Activated B cell treated with CpG ODN at 0.5 μM for 24 hours (primary cell): ENCODE data around the gene HTR5A. TPM values are rescaled to one million over a fixed set of nuclear protein-coding genes. Genes with fewer than 3 reads are reported as not detected.

Experiments used
- ATAC-seq: fragments of 200-7000 bp; cut with Tn5 transposase; one replicate; pipeline ENCODE4 v1.10.0; 2021; ENCODE audit warnings: low read depth, mild to moderate bottlenecking, moderate library complexity
- CTCF ChIA-PET: fragments of 350-600 bp; sonication (Branson Sonifier 250); formaldehyde crosslinking; loops from one replicate; lab custom pipeline; 2021; ENCODE audit warnings: antibody characterized with exemption; lab: Charles Lee
- POLR2A ChIA-PET: fragments of 350-600 bp; sonication (Branson Sonifier 250); formaldehyde crosslinking; loops from one replicate; lab custom pipeline; 2021; ENCODE audit warnings: antibody characterized with exemption; lab: Charles Lee
- DNase-seq: peaks from one replicate; pipeline ENCODE4 v3.0.0; 2022
- H3K27ac Mint-ChIP-seq: one replicate; pipeline ENCODE4 v1.8.0; 2020; ENCODE audit warnings: mixed read lengths
- H3K27me3 Mint-ChIP-seq: one replicate; pipeline ENCODE4 v1.8.0; 2021; ENCODE audit warnings: mixed read lengths
- H3K36me3 Mint-ChIP-seq: one replicate; pipeline ENCODE4 v1.8.0; 2021; ENCODE audit warnings: low read depth, mixed read lengths
- H3K4me1 Mint-ChIP-seq: one replicate; pipeline ENCODE4 v1.8.0; 2021; ENCODE audit warnings: mixed read lengths
- H3K4me3 Mint-ChIP-seq: one replicate; pipeline ENCODE4 v1.8.0; 2020; ENCODE audit warnings: mild to moderate bottlenecking, mixed read lengths
- H3K9me3 Mint-ChIP-seq: one replicate; pipeline ENCODE4 v1.8.0; 2020; ENCODE audit warnings: mixed read lengths
- intact Hi-C: fragments of 100-400 bp; cut with micrococcal nuclease; formaldehyde crosslinking; loops from one replicate; pipeline ENCODE4 v1.15.1; 2024
- total RNA-seq: library from RNA; stranded (reverse); gene quantifications from 2 replicates; pipeline ENCODE4 v1.2.3, GENCODE V29; 2022
- TF ChIP-seq, protein P1 (sequence below): fragments of 200-600 bp; IDR thresholded peaks from one replicate; pipeline ENCODE4 v1.8.0; 2022; ENCODE audit warnings: antibody characterized with exemption, mild to moderate bottlenecking

The HTR5A gene
- total RNA-seq, 1 donor from 2014 or later, result not detected

DNA sequence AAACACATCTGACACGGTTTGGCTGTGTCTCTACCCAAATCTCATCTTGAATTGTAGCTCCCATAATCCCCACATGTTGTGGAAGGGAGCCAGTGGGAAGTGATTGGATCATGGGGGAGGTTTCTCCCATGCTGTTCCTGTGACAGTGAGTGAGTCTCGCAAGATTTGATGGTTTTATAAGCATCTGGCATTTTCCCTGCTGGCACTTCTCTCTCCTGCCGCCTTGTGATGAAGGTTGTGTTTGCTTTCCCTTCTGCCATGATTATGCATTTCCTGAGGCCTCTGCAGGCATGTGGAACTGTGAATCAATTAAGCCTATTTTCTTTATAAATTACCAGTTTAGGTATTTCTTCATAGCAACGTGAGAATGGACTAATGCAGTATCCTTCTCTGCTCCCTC lies 5.9 kb upstream of the HTR5A start:
- TF ChIP-seq, protein P1, sequence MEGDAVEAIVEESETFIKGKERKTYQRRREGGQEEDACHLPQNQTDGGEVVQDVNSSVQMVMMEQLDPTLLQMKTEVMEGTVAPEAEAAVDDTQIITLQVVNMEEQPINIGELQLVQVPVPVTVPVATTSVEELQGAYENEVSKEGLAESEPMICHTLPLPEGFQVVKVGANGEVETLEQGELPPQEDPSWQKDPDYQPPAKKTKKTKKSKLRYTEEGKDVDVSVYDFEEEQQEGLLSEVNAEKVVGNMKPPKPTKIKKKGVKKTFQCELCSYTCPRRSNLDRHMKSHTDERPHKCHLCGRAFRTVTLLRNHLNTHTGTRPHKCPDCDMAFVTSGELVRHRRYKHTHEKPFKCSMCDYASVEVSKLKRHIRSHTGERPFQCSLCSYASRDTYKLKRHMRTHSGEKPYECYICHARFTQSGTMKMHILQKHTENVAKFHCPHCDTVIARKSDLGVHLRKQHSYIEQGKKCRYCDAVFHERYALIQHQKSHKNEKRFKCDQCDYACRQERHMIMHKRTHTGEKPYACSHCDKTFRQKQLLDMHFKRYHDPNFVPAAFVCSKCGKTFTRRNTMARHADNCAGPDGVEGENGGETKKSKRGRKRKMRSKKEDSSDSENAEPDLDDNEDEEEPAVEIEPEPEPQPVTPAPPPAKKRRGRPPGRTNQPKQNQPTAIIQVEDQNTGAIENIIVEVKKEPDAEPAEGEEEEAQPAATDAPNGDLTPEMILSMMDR, result no peak
- ChIA-PET POLR2A (no interaction called here), CTCF (interaction anchor here (0.6 kb wide), 1 partner anchor 94 kb away, joined by 3 read pairs; no protein-coding TSS in a partner anchor)
- Mint-ChIP-seq H3K9me3 (no peaks in the 10 kb centered on the region), H3K36me3 (no peaks in the 10 kb centered on the region), H3K27me3 (peaks cover 19% of the 10 kb centered on the region), H3K4me1 (no peaks in the 10 kb centered on the region), H3K27ac (no peak overlapping the region), H3K4me3 (no peak overlapping the region)
- intact Hi-C loops, result no loop called here
- DNase-seq (no peak), ATAC-seq (no peak)

- H3K4me3 Mint-ChIP-seq, result no peak overlapping the region
- H3K27me3 Mint-ChIP-seq, result peaks cover 25% of the 10 kb centered on the region
- intact Hi-C loops, result no loop called here
- ChIA-PET POLR2A (no interaction called here), CTCF (no interaction called here)
- no peak for DNase-seq
- no peak for ATAC-seq
- H3K27ac Mint-ChIP-seq, result no peak overlapping the region
- H3K36me3 Mint-ChIP-seq, result no peaks in the 10 kb centered on the region
- H3K4me1 Mint-ChIP-seq, result no peaks in the 10 kb centered on the region
- TF ChIP-seq, protein P1, result no peak
- H3K9me3 Mint-ChIP-seq, result no peaks in the 10 kb centered on the region
Measured at GRCh38 chr7:155066417-155066950, 3.6 kb upstream of the HTR5A start.

GRCh38 chr7:155071121-155071651 lies 1.1 kb downstream of the HTR5A start:
- DNase-seq (no peak), ATAC-seq (no peak)
- TF ChIP-seq, protein P1, result no peak
- ChIA-PET CTCF (no interaction called here), POLR2A (no interaction called here)
- no peak overlapping the region for H3K27ac Mint-ChIP-seq
- H3K4me1 Mint-ChIP-seq, result no peaks in the 10 kb centered on the region
- no peaks in the 10 kb centered on the region for H3K9me3 Mint-ChIP-seq
- peaks cover 44% of the 10 kb centered on the region for H3K27me3 Mint-ChIP-seq
- no peak overlapping the region for H3K4me3 Mint-ChIP-seq
- intact Hi-C loops, result no loop called here
- H3K36me3 Mint-ChIP-seq, result no peaks in the 10 kb centered on the region

GRCh38 chr7:155071916-155072571 lies 1.9 kb downstream of the HTR5A start:
- ChIA-PET POLR2A (no interaction called here), CTCF (no interaction called here)
- no peak overlapping the region for H3K4me3 Mint-ChIP-seq
- peaks cover 47% of the 10 kb centered on the region for H3K27me3 Mint-ChIP-seq
- DNase-seq (no peak), ATAC-seq (no peak)
- TF ChIP-seq, protein P1, result no peak
- H3K4me1 Mint-ChIP-seq, result no peaks in the 10 kb centered on the region
- H3K9me3 Mint-ChIP-seq, result no peaks in the 10 kb centered on the region
- no peak overlapping the region for H3K27ac Mint-ChIP-seq
- intact Hi-C loops, result no loop called here
- no peaks in the 10 kb centered on the region for H3K36me3 Mint-ChIP-seq

GRCh38 chr7:155073922-155074321 lies 3.8 kb downstream of the HTR5A start:
- H3K27me3 Mint-ChIP-seq, result peaks cover 42% of the 10 kb centered on the region
- no peaks in the 10 kb centered on the region for H3K36me3 Mint-ChIP-seq
- ChIA-PET CTCF (no interaction called here), POLR2A (no interaction called here)
- no peaks in the 10 kb centered on the region for H3K9me3 Mint-ChIP-seq
- ATAC-seq (no peak), DNase-seq (no peak)
- TF ChIP-seq, protein P1, result no peak
- H3K27ac Mint-ChIP-seq, result no peak overlapping the region
- H3K4me3 Mint-ChIP-seq, result no peak overlapping the region
- intact Hi-C loops, result no loop called here
- H3K4me1 Mint-ChIP-seq, result no peaks in the 10 kb centered on the region
